HG02571 (cell line): ENCODE measurements around the gene GRB10.

Source experiments
- ATAC-seq: cut with Tn5 transposase; IDR thresholded peaks from one replicate; pipeline ENCODE4 v1.9.1; 2021; ENCODE audit warnings: mild to moderate bottlenecking, moderate library complexity; ENCODE audit not compliant: unreplicated experiment

Gene GRB10

DNA sequence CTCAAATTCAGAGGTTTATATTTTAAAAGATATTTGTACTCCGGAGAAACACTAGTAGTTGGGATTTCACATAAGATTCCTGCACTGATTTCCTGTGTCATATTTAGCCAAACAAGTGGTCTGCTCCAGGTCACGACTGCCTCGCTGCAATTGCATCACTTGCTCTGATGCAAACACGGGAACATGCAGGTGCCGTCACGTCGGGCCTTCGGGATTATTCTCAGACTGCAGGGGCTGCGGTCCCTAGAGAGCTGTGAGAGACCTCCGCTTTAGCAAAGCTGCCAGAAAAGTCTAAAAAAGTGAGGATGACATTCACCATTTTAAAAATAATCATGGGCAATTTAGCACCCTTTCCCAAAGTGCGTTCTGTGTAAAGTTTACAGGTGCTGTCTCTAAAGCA is 124.0 kb downstream of the GRB10 start:
- no peak for ATAC-seq

DNA sequence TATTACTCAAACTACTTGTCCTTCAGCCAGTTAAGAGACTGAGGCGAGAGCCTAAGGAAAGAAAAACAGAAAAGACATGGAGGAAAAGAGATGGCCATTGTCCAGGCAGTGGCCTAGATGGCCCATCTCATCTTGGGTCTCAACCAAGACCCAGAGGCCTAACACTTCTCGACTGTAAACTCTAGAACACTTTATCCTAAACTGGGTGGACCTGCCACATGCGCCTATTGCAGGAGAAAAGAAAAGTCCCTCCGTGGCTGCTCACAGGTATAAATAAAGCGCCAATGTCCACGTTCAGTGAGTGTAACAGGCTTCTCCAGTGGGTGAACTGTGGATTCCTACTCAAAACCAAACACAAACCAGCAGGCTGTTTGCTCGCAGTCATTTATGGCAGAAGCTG is 124.8 kb downstream of the GRB10 start:
- ATAC-seq: no peak

DNA sequence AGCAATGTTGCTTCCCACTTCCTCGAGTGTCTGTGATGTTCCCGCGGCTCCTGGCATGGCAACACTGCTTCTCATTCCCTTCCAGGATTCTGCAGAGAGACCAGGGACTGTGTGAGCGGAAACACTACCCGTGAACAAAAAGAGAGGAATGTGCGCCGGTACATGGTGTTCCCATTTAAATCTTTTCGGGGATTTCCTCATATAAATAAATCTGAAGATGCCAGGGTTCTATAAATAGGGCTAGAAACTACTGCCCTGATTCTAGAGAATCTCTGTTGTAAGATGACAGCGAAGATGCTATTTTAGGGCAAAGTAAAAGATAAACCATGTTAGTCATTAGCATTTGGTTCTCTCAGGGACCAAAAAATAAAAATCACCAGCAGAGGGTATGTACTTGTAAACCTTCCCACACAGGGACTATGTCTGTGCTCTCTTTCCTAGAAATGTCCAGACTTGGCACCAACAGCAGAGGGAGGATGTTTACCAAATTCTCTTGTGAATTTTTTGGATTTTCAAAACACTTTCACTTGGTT is 125.3 kb downstream of the GRB10 start:
- ATAC-seq: no peak

DNA sequence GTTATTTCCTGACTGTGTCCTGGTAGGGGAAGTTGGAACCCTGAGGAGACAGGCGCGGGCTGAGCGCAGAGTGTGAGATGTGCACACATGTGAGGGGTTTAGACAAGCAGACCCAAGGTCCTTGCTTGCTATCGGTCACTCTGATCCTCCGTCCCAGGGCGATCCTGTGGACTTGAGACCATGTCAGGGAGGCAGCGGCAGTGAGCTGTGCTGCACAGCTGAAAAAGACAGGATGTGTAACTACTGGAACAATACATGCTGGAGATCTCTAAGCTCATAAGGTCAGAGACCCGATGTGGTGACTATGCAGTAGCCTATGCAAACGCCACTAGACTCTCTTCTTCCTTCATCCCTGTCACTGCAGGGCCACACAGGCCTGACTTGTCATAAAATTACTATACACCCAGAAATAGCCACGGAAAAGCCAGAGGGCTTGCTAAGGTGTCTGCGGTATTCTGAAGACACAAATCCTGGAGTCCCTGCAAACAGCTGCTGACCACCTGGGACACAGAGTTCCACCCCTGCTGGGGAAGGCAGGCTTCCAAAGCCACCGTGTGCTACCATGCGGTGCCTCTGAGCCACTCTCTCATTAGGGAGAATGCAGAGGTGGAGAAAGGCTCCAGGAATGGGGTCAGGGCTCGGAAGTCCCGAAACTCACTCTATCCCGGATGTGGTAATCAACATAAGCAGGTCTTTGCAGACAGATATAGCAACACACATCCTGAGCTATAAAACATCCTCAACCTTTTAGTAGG is 126.4 kb downstream of the GRB10 start:
- no peak for ATAC-seq

DNA sequence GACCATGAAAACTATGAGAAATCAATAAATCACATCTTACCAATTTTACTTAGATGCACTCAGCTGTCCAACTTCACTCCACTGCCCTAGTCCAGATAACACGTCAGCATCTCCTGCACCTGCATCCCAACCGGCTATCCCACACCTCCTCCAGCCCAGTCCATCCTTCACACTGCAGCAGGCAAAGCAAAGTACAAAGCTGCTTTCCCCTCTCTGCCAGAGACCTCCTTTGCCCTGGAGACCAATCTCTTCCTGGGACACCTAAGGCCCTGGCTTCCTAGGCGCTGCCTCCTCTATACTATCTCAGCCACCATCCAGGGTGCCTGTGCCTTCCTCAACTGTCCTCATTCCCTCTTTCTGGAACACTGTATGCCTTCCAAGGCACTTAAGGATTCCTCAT is 127.2 kb downstream of the GRB10 start:
- no peak for ATAC-seq

DNA sequence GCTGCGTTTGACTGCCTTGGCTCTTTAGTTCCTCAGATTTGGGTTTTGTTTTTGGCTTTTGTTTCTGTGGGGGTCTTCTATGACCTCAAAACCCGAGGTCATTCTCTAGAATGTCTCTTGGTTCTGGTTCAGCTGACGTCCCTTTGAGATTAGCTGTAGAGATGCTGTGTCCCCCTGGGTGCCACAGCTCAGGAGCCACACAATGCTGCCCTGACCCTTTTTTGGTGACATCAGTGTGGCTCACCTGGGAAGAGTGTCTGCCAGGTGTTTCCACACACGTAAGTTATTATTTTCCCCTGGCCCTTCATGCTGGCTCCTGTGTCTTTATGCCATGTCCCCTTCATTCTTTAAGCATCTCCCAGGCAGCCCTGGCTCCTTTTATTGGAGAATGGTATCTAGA is 127.7 kb downstream of the GRB10 start:
- no peak for ATAC-seq

DNA sequence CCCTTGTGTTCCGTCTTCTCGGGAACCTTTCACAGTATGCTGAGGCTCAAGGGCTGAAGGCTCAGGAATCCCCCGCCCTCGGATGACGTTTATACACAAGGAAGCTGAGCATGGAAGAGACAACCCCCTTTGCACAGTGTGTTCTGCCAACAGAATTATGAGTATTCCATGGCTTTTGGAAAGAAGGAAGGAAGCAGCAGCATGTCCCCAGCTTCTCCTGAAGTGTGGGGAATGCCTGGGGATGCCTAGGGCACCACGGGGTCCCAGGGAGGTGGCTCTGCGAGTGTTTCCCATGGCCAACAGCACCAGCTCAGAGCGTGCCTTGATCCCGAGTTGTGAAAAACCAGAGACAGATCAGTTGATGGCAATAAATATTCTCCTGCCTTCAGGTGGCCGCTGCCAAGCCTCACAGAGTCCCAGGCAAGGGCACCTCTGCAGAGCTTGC is 128.7 kb downstream of the GRB10 start:
- ATAC-seq: no peak

DNA sequence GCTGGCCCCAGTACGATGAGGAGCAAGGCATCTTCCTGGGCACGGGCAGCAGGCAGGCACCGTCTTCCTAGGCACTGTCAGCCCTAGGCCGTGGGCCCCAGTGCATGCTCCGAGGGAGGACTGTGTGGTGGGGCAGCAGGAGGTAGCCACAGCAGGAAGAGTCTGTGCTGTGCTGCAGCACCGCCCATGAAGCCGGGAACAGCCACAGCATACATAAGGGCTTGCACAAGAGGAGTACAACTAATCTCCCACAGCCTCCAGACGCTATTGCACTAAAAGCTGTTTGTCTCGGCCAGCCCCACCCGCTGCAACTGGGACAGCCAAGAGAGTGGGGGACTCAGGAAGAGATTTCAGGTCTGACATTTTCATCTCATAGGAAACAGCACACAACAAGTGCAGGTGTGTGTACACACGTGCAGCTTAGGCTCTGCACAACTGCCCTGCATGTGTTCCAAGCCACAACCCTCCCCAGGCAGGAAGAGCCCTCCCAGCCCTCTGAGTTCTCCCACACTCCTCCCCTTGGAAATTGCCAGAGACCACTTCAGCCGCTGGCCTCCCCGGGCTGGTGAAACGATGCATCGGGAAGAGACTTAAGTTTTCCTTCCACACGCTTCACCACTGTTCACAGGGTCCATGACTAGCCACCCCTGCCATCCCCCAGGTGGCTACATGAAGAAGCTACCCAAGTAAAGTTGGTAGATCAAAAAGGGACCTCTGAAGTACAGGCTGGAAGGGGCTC is 129.4 kb downstream of the GRB10 start:
- no peak for ATAC-seq

DNA sequence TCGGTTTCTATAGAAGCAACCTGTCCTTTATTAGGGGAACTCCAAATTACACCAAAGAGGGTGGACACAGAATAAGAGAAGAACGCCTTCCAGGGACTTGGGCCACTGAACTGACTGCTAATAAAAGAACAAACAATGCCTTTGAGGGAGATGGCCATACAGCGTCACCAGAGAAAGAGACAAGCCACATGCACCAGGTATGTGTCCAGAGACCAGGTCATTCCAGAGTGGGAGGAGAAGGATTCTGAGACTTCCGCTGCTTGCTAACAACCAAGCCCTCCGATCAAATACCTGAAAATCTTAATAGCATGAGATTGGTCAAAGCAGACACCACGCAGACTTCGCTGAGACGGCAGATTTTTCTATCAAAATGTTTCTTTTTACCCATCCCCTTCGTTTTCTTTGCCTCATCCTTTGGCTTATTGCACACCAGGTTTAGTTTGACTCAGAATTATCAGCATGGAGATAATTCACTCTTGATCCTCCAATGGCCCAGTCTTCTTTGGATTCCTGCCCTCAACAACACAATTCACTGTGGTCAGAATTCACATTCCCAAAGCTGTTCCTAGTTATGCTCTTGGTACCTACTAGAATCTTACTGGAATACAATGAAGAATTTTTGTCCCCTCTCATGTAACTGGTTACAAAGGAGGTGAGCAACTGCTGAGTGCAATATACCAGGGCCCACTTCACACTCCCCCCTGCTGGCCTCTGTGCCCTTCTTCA is 130.1 kb downstream of the GRB10 start:
- no peak for ATAC-seq

DNA sequence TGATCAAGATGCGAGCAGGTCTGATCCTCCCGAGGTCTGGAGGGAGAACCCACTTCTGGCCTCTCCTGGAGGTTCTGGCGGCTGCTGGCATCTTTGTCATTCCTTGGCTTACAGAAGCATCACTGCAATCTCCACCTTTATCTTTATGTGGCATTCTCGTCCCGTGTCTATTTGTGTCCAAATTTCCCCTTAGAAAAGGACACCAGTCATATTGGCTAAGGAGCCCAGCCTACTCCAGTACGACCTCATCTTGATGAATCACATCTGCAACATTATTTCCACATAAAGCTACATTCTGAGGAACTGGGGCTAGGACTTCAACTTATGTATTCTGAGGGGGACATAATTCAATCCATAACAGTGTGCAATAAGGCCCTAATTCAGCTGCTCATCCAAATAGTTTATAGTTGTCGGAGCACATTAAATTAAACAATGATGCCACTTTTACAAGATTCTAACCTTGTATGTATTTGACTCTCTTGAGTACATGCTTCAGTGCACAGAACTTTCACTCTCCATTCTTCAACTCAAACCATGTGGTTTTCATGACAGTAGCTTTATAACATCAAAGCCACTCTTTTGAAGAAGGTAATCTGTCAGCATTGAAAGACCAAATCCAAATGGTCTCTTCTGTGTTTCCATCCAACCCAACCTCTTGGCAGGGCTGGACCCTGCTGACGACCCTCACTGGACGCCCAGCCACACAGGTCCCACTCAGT is 131.3 kb downstream of the GRB10 start:
- no peak for ATAC-seq

DNA sequence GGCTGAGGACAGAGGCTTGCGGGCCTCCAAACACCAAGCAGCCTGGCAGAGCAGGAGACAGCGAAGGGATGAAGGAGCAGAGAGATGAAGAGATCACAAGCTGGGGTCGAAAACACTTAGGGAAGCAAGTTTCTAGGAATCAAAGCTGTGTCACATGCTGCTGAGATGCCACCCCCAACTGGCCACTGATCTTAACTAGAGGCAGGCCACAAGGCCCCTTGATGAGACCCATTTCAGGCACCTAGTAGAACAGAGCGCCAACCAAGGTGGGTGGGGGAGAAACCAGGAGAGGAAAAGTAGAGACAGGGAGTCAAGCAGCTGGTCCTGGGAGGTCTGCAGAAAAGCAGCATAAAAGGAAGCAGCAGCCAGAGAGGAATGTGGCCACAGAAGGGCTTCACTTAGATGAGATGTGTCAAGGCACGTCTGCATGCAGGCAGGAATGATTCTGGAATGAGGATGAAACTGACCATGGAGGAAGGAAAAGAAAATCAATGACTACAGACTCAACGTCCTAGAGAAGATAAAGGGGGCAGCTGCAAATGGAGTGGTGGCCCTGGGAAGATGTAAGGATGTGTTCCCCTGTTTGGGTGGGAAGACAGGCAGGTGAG is 132.5 kb downstream of the GRB10 start:
- no peak for ATAC-seq

DNA sequence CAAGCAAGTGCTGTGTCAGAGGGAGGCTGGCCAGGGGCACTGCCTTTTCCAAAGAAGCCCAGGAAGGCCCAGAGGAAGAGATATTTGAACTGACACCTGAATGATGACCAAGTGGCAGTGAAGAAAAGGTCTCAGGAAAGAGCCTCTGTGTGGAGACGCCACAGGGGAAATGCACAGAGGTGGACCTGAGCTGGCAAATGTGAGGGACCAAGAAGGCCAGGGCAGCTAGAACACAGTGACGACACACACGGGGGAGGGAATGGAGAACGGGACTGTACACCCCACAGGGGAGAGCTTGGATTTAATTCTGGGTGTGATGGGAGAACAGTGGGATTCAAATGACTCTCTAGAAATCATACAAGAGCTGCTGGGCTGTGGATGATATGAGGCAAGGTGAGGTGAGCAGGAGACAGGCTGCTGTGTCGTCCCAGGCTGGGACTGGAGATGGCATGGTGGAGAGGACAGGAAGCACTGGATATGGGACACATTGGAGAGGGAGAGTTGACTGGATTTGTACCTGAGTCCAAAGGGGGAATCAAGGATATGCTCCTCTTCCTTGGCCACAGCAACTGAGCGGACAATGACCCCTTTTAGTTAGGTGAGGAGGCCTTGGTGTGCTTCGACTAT is 133.3 kb downstream of the GRB10 start:
- ATAC-seq: no peak

DNA sequence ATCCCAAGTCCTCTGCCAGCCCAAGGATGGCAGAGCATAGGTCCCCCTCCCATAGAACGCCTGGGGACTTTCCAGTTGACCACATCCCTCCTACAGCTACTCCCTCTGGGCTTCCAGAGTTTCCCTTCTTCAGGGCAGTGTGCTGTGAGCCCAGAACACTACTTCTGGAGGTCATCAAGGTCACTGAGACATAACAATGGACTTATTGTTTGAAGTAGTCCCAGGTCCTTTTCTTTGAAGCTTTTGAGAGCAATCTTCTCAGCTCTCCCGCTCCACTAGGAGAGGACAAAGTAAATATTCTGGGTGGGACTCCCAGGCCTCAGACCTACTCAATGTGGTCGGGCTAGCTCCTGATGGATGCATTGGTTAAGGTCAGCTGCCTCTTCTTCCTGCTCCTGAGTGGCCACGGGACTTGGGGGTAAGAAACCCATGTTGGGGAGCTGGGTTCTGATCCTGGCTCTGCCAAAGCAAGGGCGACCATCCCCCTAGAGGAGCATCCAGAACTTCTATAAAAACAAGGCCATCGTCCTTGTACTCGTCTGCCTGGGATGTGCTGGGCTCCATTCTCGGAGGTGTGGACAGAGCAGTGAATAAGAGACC is 134.0 kb downstream of the GRB10 start:
- no peak for ATAC-seq

DNA sequence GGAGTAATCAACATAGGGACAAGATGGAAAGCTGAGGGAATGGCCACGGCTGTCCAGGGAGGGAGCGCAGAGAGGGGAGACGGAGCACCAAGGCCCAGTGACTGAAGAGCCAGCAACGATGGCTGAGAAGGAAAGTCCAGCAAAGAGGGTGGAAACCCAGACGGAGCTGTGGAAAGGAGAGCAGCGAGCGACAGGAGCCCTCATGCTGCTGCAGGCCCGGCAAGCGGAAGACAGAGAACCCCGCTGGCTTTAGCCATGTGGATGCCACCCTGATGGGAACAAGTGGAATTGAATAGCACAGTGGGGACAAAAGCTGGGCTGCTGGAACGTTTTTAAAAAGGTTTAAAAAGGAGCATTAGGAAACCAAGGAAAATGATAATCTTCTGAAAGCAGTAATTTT is 134.6 kb downstream of the GRB10 start:
- ATAC-seq: no peak

DNA sequence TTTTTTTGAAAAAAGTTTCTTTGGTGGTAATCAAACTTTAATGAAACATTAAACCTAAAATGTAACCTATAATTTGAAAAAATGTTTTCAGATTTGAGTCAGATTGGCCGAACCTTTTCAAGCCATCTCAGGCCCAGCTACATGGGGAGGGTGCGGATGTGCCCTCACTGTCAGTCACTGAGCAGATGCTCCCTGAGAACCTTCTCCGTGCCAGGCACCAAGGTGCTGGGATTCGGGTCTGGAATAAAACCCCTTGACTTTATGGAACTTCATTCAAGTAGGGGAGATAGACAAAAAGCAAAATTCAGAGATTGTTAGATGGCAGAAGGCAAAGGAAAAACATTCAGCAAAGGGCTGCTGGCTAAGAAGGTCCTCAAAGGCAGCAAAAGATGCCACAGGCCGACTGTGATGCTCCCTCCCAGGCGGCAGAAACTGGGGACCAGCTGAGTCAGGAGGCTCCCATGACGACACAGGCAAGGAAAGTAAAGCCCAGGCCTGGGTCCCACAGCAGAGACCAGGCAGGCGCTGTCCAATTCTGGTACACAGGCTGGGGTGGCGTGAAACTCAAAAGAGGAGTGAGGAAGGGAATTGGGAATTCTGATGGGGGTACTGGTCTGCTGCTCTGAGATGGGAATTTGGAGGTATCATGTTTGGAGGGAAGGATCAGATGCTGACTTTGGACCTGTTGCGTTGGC is 135.3 kb downstream of the GRB10 start:
- ATAC-seq: no peak

DNA sequence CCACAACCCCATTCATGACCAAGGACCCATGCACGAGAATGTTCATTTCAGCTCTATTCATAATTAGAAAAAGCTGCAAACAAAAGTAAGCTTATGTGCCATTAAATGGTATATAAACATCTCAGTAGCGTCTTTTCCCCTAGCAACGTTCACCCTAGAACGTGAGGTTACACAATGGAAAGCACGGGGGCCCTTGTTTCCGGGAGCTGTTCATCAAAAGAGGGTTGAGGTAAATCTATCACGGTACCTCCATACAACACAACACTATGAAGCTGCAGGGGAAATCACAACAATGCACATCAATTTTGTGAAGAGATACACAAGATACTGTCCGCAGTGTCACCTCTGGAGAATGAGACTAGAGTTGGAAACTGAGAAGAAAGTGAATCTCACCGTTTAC is 136.6 kb downstream of the GRB10 start:
- no peak for ATAC-seq

DNA sequence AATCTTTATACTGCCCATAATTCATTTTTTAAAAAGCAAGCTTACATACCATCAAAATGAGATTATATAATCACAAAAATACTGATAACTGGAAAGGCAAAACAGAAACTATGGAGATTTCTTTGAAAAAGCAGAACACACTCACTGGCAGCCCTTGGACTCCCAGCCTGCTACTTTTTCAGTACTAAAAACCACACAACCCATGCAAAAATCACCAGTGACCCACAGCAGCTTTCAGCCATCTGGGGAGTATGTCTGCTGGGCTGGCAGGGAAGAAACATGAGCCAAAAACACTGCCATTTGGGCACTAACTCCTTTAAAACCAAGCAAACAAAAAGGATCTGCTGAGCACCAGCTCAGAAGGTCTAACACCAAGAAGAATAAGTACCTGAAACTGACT is 137.5 kb downstream of the GRB10 start:
- no peak for ATAC-seq

DNA sequence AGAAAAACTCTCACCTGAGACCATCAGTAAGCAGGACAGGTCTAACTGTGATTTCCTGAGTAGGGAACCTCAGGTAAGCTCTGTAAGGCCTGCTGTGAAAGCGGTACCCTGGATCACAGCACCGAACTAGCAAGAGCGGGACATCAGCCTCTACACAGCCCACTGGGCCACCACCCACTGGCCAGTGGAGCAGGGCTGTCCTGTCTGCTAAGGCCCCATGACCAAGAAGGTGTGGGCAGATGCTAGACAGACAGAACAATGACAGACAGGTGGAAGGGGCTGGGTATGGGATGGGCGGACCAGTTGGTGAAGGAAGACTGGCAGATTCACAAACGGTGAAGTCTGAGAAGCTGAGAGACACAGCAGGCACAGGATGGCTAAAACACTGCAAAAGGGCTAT is 138.1 kb downstream of the GRB10 start:
- no peak for ATAC-seq

DNA sequence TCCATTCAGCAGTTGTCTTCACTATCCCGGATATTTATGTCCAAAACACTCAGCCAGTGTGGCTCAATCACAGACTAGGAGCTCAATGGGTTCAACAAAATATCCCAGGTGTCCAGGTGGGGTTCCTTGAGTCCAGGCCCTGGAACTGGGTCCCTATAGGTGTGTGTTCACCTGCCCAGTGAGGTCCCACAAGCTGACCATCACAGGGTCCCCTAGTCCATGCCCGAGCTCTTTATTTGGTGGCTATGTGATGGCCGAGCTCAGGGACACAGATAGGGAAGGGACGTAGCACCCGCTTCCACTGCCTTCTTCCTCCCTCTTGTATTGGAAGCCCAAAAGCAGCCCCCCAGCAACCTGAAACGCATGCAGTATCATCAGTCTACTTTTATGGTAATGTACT is 138.6 kb downstream of the GRB10 start:
- no peak for ATAC-seq
